GM12891 (cell line): ENCODE data around the gene GTF2B.
"Not testable (repeated sequence)": the region's sequence is repeated elsewhere in the genome, so short reads cannot be mapped to it uniquely, and the experiment has no call there.

Experiments
- DNase-seq: peaks from one replicate; pipeline ENCODE4 v3.0.0; 2011; ENCODE audit warnings: low spot score; ENCODE audit not compliant: insufficient read length
- FAIRE-seq: peaks from 2 replicates; lab custom pipeline; 2011; peaks lifted over from hg19 to GRCh38; lab: Jason Lieb, UNC
- PAX5 ChIP-seq: IDR thresholded peaks from 2 replicates; pipeline ENCODE4 v1.6.1; 2011; ENCODE audit warnings: low read length, moderate library complexity, mild to moderate bottlenecking; ENCODE audit not compliant: insufficient read depth, severe bottlenecking
- POLR2A ChIP-seq: IDR thresholded peaks from 2 replicates; pipeline ENCODE4 v1.6.1; 2011; ENCODE audit warnings: low read depth, low read length, control low read depth
- POLR2AphosphoS5 ChIP-seq: IDR thresholded peaks from 2 replicates; pipeline ENCODE4 v1.6.1; 2011; ENCODE audit warnings: low read depth, low read length, control low read depth
- POU2F2 ChIP-seq: IDR thresholded peaks from 2 replicates; pipeline ENCODE4 v1.6.1; 2011; ENCODE audit warnings: low read depth, mild to moderate bottlenecking, control low read depth, low read length, moderate library complexity
- SPI1 ChIP-seq: IDR thresholded peaks from 2 replicates; pipeline ENCODE4 v1.6.1; 2011; ENCODE audit warnings: low read depth, low read length, control low read depth
- TAF1 ChIP-seq: IDR thresholded peaks from 2 replicates; pipeline ENCODE4 v1.6.1; 2011; ENCODE audit warnings: low read depth, low read length, control low read depth

The GTF2B gene

GRCh38 chr1:88917321-88918025 lies 26.1 kb upstream of the GTF2B start:
- DNase-seq (no peak), FAIRE-seq (no peak)

GRCh38 chr1:88916883-88917282 lies 25.5 kb upstream of the GTF2B start:
- DNase-seq: no peak
- no peak for FAIRE-seq
- TF ChIP-seq POLR2A (no peak), POU2F2 (no peak), POLR2AphosphoS5 (no peak), PAX5 (no peak), TAF1 (no peak), SPI1 (no peak)

More at GRCh38 chr1:88917321-88918025, 26.1 kb upstream of the GTF2B start:
- TF ChIP-seq POLR2A: no peak
- TF ChIP-seq TAF1: no peak
- TF ChIP-seq POLR2AphosphoS5: no peak
- TF ChIP-seq SPI1: no peak
- TF ChIP-seq POU2F2: no peak
- no peak for TF ChIP-seq PAX5

GRCh38 chr1:88911800-88912199 lies 20.4 kb upstream of the GTF2B start:
- FAIRE-seq, DNase-seq: not testable (repeated sequence)

- FAIRE-seq: no peak
Observed at GRCh38 chr1:88911161-88911560, 19.8 kb upstream of the GTF2B start.

GRCh38 chr1:88910401-88910800 lies 19.0 kb upstream of the GTF2B start:
- TF ChIP-seq TAF1 (no peak), POLR2A (no peak), SPI1 (no peak), POU2F2 (no peak), POLR2AphosphoS5 (no peak), PAX5 (no peak)
- DNase-seq (no peak), FAIRE-seq (no peak)

More at GRCh38 chr1:88911161-88911560, 19.8 kb upstream of the GTF2B start:
- TF ChIP-seq POLR2A (no peak), TAF1 (no peak)
- no peak for DNase-seq

- TF ChIP-seq POLR2A (no peak), POLR2AphosphoS5 (no peak), SPI1 (no peak), PAX5 (no peak), TAF1 (no peak), POU2F2 (no peak)
- DNase-seq (no peak), FAIRE-seq (no peak)
Observed at GRCh38 chr1:88900883-88901282, 9.5 kb upstream of the GTF2B start.

GRCh38 chr1:88897070-88897730 lies 5.8 kb upstream of the GTF2B start:
- DNase-seq (no peak), FAIRE-seq (no peak)
- TF ChIP-seq SPI1 (no peak), TAF1 (no peak), POLR2A (no peak), POLR2AphosphoS5 (no peak), PAX5 (no peak), POU2F2 (no peak)

GRCh38 chr1:88892357-88892877 lies 1.1 kb upstream of the GTF2B start:
- no peak for FAIRE-seq
- DNase-seq: no peak

GRCh38 chr1:88891951-88892340 lies 579 bp upstream of the GTF2B start:
- peak; percentile 69 for FAIRE-seq
- no peak for DNase-seq
- TF ChIP-seq POLR2AphosphoS5 (no peak), POLR2A (no peak), SPI1 (no peak), TAF1 (no peak), PAX5 (no peak), POU2F2 (no peak)

More at GRCh38 chr1:88892357-88892877, 1.1 kb upstream of the GTF2B start:
- TF ChIP-seq POLR2AphosphoS5 (no peak), TAF1 (no peak), POU2F2 (no peak), POLR2A (no peak), SPI1 (no peak), PAX5 (no peak)

GRCh38 chr1:88890791-88891317 lies 513 bp downstream of the GTF2B start:
- DNase-seq: no peak
- TF ChIP-seq SPI1 (no peak), PAX5 (no peak), POU2F2 (no peak), POLR2A (no peak), TAF1 (no peak), POLR2AphosphoS5 (no peak)
- FAIRE-seq: no peak
